Body of pancreas (tissue), 4 donors: ENCODE measurements around the gene IFI30. TPM values are rescaled to one million over a fixed set of nuclear protein-coding genes. Genes with fewer than 3 reads are reported as not detected.

Experiments used
- ATAC-seq: fragments of 150-250 bp; one replicate; pipeline ENCODE4 v1.9.1; 2016
- DNase-seq, 4 donors: peaks; one replicate each; pipeline ENCODE4 v3.0.0-alpha.2; 2019
- H3K27ac ChIP-seq, 4 donors: fragments of 200-600 bp; sonication (generic); 1 replicate in 3 of 4; 2 replicates in 1 of 4; pipeline versions ENCODE4 v1.5.1 to v1.6.1; 2016 to 2019; ENCODE audit warnings: mild to moderate bottlenecking in 1 of 4, mixed read lengths in 1 of 4, moderate library complexity in 1 of 4
- H3K27me3 ChIP-seq, 2 donors: fragments of 200-600 bp; sonication (generic); one replicate each; pipeline ENCODE4 v1.6.0; 2016; ENCODE audit warnings: mild to moderate bottlenecking in 1 of 2
- H3K36me3 ChIP-seq, 2 donors: fragments of 200-600 bp; sonication (generic); replicated peaks in 1 of 2; 2 replicates each; pipeline ENCODE4 v1.5.1; 2016; ENCODE audit warnings: low read depth in 2 of 2; ENCODE audit not compliant: insufficient read depth in 1 of 2
- H3K4me1 ChIP-seq: fragments of 200-600 bp; sonication (generic); one replicate; pipeline ENCODE4 v1.6.0; 2016
- H3K4me3 ChIP-seq, 2 donors: fragments of 200-600 bp; sonication (generic); 1 replicate in 1 of 2; 2 replicates in 1 of 2; pipeline ENCODE4 v1.5.1; 2016 to 2019
- H3K9me3 ChIP-seq, 3 donors: fragments of 200-600 bp; sonication (generic); 1 replicate in 2 of 3; 2 replicates in 1 of 3; pipeline ENCODE4 v1.5.1; 2016
- POLR2A ChIP-seq, 3 donors: fragments of 450-650 bp; IDR thresholded peaks; one replicate each; pipeline ENCODE4 v1.6.1; 2016; ENCODE audit warnings: antibody characterized with exemption in 3 of 3, mild to moderate bottlenecking in 2 of 3
- WGBS, 2 donors: methylation state at CpG; one replicate each; pipeline ENCODE4 v1.1.5; 2017; 5-methylcytosine and 5-hydroxymethylcytosine counted together
- intact Hi-C: fragments of 100-400 bp; cut with DNase I; formaldehyde crosslinking; loops from one replicate; pipeline ENCODE4 v1.15.1; 2023
- total RNA-seq, 2 donors: library from RNA; depleted of rRNA; stranded (reverse); fragments of >200 nt; gene quantifications; one replicate each; pipeline ENCODE4 v1.1.0, GENCODE V29; 2016
- TF ChIP-seq, protein P1 (sequence below), 7 experiments: fragments of 450-650 bp in 4 of 7; fragments of 200-600 bp in 3 of 7; sonication (generic) in 3 of 7; IDR thresholded peaks; one replicate each; pipeline ENCODE4 v1.5.1; 2016 to 2019; ENCODE audit warnings: antibody characterized with exemption in 7 of 7

IFI30 gene
- total RNA-seq, 2 donors from 2014 or later = 30.3 to 32.9 TPM

DNA sequence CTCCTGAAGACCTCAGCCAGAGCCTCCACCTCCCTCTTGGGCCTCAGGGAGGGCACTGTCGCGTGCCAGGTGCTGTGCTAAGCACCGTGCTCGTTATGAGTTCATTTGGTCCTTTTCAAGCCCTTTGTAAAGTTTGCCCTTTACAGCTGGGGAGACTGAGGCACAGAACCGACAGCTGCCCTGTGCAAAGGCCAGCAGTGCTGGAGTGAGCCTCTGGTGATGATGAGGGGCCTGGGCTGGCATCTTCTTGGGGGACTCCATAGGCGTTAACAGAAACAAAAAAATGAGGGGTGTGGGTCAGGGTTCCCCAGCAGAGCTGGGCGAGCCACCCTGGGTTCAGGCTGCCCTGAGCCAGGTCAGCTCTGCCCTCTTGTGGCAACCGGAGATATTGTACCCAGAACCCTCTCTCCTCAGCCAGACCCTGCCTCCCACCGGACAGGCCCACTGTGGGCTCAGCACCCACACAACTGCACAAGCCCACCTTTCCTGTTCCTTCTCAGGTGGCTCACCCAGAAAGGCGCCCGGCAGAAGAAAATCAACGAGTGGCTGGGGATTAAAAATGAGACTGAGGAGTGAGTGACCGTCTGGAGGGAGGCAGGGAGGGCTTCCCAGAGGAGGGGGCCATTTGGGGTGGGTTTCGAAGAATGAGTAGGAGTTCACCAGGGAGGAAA, 5.5 kb upstream of the IFI30 start:
- intact Hi-C loops = no loop called here
- TF ChIP-seq POLR2A (IDR thresholded peaks at IDR 0.05) = no peak
- TF ChIP-seq, protein P1, sequence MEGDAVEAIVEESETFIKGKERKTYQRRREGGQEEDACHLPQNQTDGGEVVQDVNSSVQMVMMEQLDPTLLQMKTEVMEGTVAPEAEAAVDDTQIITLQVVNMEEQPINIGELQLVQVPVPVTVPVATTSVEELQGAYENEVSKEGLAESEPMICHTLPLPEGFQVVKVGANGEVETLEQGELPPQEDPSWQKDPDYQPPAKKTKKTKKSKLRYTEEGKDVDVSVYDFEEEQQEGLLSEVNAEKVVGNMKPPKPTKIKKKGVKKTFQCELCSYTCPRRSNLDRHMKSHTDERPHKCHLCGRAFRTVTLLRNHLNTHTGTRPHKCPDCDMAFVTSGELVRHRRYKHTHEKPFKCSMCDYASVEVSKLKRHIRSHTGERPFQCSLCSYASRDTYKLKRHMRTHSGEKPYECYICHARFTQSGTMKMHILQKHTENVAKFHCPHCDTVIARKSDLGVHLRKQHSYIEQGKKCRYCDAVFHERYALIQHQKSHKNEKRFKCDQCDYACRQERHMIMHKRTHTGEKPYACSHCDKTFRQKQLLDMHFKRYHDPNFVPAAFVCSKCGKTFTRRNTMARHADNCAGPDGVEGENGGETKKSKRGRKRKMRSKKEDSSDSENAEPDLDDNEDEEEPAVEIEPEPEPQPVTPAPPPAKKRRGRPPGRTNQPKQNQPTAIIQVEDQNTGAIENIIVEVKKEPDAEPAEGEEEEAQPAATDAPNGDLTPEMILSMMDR (IDR thresholded peaks at IDR 0.05) = peak; percentile 52 to 70 (median 63)
- 60 to 71% methylated on average over 14 of the region's 14 CpGs for WGBS, 2 donors
- H3K4me3 ChIP-seq = no peak overlapping the region
- H3K4me1 ChIP-seq = peaks cover 5% of the 10 kb centered on the region
- H3K27me3 ChIP-seq = no peaks in the 10 kb centered on the region
- H3K36me3 ChIP-seq = peaks cover 0 to 2% of the 10 kb centered on the region in 2 donors
- DNase-seq = peak in 3 of 4 donors; percentile 42 to 65 (median 55)
- ATAC-seq = peak; percentile 67
- no peaks in the 10 kb centered on the region for H3K9me3 ChIP-seq
- no peak overlapping the region for H3K27ac ChIP-seq

DNA sequence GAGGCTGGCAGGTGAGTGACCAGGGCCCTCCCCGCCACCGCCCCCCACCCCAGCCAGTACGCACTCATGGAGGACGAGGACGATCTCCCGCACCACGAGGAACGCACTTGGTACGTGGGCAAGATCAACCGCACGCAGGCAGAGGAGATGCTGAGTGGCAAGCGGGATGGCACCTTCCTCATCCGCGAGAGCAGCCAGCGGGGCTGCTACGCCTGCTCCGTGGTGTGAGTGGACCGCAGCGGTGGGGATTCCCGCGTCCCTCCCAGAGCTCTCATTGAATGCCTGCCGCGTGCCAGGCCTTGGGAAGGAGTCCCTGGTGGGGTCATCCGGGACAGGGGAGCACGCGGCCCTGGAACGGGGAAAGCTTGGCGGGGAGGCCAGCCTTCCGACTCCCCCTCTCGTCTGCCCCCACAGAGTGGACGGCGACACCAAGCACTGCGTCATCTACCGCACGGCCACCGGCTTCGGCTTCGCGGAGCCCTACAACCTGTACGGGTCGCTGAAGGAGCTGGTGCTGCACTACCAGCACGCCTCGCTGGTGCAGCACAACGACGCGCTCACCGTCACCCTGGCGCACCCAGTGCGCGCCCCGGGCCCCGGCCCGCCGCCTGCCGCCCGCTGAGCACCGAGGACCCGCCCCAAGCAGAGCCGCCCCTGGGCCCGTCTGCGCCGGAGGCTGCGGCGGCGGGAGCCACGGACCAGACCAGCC, 4.8 kb upstream of the IFI30 start:
- Histone ChIP-seq H3K27ac (peak overlapping the region in 1 of 4 donors; percentile 88), H3K4me1 (peaks cover 11% of the 10 kb centered on the region), H3K36me3 (peaks cover 0 to 2% of the 10 kb centered on the region in 2 donors), H3K9me3 (no peaks in the 10 kb centered on the region), H3K4me3 (no peak overlapping the region), H3K27me3 (no peaks in the 10 kb centered on the region)
- WGBS, 2 donors = 93 to 97% methylated on average over 37 to 63 of the region's 66 CpGs
- no peak for DNase-seq
- no peak for TF ChIP-seq POLR2A (IDR thresholded peaks at IDR 0.05)
- TF ChIP-seq, protein P1 (IDR thresholded peaks at IDR 0.05) = no peak
- intact Hi-C loops = no loop called here
- ATAC-seq = no peak

DNA sequence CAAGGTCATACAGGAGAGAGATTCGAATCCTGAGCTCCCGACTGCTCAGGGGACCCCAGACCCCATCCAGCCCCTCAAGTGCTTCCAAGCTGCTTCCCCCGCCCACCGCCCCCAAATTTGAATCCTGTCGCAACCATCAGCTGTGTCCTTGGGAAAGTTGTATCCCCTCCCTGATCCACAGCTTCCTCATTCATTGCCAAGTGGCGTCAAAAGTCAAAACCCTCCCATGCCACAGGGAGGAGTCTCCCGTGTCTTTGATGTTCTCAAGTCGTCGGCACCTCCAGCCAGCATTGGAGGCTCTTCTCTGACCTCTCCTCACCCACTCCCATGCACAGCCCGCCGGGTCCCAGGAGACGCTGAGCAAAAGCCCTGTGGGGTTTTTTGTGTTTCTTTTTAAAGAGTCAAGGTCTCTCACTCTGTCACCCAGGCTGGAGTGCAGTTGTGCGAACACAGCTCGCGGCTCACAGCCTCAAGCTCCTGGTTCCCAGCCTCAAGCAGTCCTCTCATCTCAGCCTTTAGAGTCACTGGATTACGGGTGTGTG, 2.8 kb upstream of the IFI30 start:
- peak in 1 of 3 donors; percentile 49 for TF ChIP-seq POLR2A (IDR thresholded peaks at IDR 0.05)
- TF ChIP-seq, protein P1 (IDR thresholded peaks at IDR 0.05) = no peak
- Histone ChIP-seq H3K4me1 (peaks cover 25% of the 10 kb centered on the region), H3K27me3 (no peaks in the 10 kb centered on the region), H3K27ac (peak overlapping the region in 2 of 4 donors; percentile 57 to 88), H3K9me3 (no peaks in the 10 kb centered on the region), H3K36me3 (peaks cover 0 to 2% of the 10 kb centered on the region in 2 donors), H3K4me3 (no peak overlapping the region)
- peak in 2 of 4 donors; percentile 19 to 73 for DNase-seq
- ATAC-seq = no peak
- intact Hi-C loops = no loop called here
- WGBS, 2 donors = 35 to 39% methylated on average over 13 to 16 of the region's 16 CpGs

DNA sequence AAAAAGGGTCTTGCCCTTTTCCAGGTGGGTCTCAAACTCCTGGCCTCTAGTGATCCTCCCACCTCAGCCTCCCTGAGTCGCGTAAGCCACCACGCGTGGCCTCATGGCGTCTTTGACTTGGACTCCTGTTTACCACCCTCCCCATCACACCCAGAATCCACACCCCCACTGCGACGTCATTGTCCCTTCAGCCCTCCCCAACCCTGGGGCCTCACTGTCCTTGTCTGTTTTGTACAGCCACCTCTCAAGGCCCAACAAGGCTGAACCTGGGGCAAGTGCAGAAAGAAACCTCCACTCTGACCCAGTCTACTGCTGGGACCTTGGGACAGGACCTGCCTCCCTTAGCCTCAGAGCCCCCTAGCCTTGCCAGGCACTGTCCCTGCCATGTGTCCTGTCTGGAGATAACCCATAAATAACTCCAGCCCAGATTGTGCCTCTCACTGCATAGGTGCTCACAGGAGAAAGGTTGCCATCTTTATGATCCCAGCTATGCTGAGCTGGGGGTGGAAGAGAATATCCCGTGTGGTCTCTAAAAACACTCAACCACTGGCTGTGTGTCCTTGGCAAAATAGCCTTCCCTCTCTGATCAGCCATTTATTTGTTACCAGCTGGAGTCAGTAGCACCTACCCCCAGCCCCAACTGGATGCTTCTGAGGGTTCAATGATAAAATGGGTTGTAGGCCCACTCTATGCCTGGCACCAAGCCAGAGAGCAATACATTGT, 1.8 kb upstream of the IFI30 start:
- 81 to 94% methylated on average over 7 to 8 of the region's 8 CpGs for WGBS, 2 donors
- DNase-seq (peak in 1 of 4 donors; percentile 20), ATAC-seq (no peak)
- peak overlapping the region in 2 of 4 donors; percentile 57 to 88 for H3K27ac ChIP-seq
- no peaks in the 10 kb centered on the region for H3K9me3 ChIP-seq
- TF ChIP-seq, protein P1 (IDR thresholded peaks at IDR 0.05) = no peak
- no peak for TF ChIP-seq POLR2A (IDR thresholded peaks at IDR 0.05)
- peaks cover 25% of the 10 kb centered on the region for H3K4me1 ChIP-seq
- no peaks in the 10 kb centered on the region for H3K27me3 ChIP-seq
- H3K4me3 ChIP-seq = no peak overlapping the region
- H3K36me3 ChIP-seq = no peaks in the 10 kb centered on the region
- intact Hi-C loops = no loop called here
